ENCODE measurements around the gene EEF1AKMT1. TPM values are rescaled to one million over a fixed set of nuclear protein-coding genes. Genes with fewer than 3 reads are reported as not detected.

Gene EEF1AKMT1
- total RNA-seq, 1 experiment from 2014 or later, result 9.8 TPM

DNA sequence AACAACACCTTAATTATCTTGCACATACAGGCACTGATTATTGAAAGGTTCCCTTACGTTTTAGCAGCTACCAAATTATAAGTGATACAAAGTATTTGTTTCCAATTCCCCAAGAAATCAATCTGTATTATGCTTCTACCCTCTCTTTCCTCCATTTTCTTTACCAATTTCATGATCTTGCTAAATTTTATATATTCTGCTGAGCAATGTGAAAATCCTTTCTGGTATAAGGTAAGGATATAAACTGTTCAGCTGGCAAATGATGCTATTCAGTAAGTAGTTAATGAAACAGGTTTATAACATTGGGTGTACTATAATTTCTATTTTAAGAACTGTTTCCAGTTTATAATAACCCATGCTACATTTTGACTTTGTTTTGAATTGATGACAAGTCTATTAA is 985 bp upstream of the EEF1AKMT1 start:
- Histone ChIP-seq H3K9me2 (ENCODE audit: insufficient read depth) (no peaks in the 10 kb centered on the region), H3K27ac (ENCODE audit: low read depth, low read length) (no peak overlapping the region), H4K20me1 (ENCODE audit: insufficient read depth) (no peaks in the 10 kb centered on the region), H3K79me2 (ENCODE audit: insufficient read depth, low read length) (peaks cover 25% of the 10 kb centered on the region), H3K4me3 (replicated peaks in 1 of 2; ENCODE audit: low read depth in 1 of 2, low read length in 2 of 2) (no peak overlapping the region), H3K9ac (ENCODE audit: low read length) (no peak overlapping the region), H3K4me1 (ENCODE audit: control insufficient read depth in 1 of 2, insufficient read depth in 2 of 2, low read length in 2 of 2) (peaks cover 8 to 15% of the 10 kb centered on the region in 2 experiments; a peak in 3 of 4 replicates), H2AFZ (ENCODE audit: low read depth, low read length, poor library complexity, severe bottlenecking) (no peak overlapping the region), H3K4me2 (ENCODE audit: low read length) (no peak overlapping the region), H3K27me3 (ENCODE audit: insufficient read depth, low read length) (no peaks in the 10 kb centered on the region), H3K9me3 (ENCODE audit: control insufficient read depth in 1 of 2, insufficient read depth in 1 of 2, low read depth in 1 of 2, low read length in 2 of 2) (no peaks in the 10 kb centered on the region), H3K36me3 (ENCODE audit: control insufficient read depth in 1 of 2, insufficient read depth in 2 of 2, low read length in 2 of 2) (0 out of 4 replicates have a peak, but pooled peaks cover 0 to 4% of the 10 kb centered on the region in 2 experiments)
- ATAC-seq, result no peak
- intact Hi-C loops (cut with micrococcal nuclease), result no loop called here
- RAD21 ChIA-PET (ENCODE audit: low non-redundant PET in 1 of 2, low total read pairs in 2 of 2, uncharacterized antibody in 2 of 2, unreplicated experiment in 2 of 2), result no interaction called here
- DNase-seq (ENCODE audit: low read depth, low spot score), result no peak
- POLR2A ChIA-PET, result no interaction called here
- TF ChIP-seq, protein P1, sequence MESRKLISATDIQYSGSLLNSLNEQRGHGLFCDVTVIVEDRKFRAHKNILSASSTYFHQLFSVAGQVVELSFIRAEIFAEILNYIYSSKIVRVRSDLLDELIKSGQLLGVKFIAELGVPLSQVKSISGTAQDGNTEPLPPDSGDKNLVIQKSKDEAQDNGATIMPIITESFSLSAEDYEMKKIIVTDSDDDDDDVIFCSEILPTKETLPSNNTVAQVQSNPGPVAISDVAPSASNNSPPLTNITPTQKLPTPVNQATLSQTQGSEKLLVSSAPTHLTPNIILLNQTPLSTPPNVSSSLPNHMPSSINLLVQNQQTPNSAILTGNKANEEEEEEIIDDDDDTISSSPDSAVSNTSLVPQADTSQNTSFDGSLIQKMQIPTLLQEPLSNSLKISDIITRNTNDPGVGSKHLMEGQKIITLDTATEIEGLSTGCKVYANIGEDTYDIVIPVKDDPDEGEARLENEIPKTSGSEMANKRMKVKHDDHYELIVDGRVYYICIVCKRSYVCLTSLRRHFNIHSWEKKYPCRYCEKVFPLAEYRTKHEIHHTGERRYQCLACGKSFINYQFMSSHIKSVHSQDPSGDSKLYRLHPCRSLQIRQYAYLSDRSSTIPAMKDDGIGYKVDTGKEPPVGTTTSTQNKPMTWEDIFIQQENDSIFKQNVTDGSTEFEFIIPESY (IDR thresholded peaks at IDR 0.05; ENCODE audit: extremely low read depth, insufficient replicate concordance, low read length), result no peak
- no peak for TF ChIP-seq CEBPB (IDR thresholded peaks at IDR 0.05; ENCODE audit: low read depth)
- no TSS peak for BruUV-seq (replicated peaks)
- CTCF ChIA-PET, result interaction anchor here (1.6 kb wide), 1 partner anchor 54 kb away, joined by 3 read pairs; no protein-coding TSS in a partner anchor

DNA sequence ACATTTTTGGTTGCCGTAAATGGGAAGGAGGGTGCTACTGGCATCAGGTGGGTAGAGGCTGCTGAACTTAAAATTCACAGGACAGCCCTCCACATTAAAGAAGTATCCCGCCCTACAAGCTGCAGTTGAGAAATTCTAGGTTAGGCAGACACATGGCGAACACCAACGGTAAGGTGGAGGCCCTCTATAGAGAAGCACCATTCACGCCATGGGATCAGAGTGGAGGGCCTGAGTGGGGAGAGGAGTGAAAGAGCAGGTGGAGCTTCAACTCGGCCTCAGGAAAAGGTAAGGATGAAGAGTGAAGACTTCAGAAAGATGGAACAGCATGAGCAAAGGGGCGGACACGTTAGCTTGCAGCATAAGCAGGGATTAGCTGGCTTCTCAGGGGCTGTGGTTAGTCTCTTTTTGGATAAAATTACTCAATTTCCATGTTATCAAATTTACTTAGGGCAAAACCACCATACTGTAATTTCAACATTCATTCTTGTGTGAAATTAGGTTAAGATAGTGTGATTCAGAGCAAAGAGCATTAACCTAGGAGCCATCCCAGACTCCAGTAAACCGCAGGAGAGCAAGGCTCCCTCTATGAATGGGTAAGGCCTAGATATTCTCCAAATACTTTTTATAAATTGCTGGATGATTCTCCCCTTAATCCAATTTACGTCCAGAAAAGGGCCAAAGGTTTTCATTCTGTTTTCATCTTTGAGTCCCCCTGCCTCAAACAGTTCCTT is 1.2 kb downstream of the EEF1AKMT1 start:
- no peak for DNase-seq (ENCODE audit: low read depth, low spot score)
- Histone ChIP-seq H3K9ac (ENCODE audit: low read length) (peak overlapping the region; percentile 94), H3K4me1 (ENCODE audit: control insufficient read depth in 1 of 2, insufficient read depth in 2 of 2, low read length in 2 of 2) (peaks cover 8 to 15% of the 10 kb centered on the region in 2 experiments; a peak in 3 of 4 replicates), H2AFZ (ENCODE audit: low read depth, low read length, poor library complexity, severe bottlenecking) (no peak overlapping the region), H3K27ac (ENCODE audit: low read depth, low read length) (peak overlapping the region; percentile 98), H3K9me2 (ENCODE audit: insufficient read depth) (no peaks in the 10 kb centered on the region), H4K20me1 (ENCODE audit: insufficient read depth) (no peaks in the 10 kb centered on the region), H3K4me3 (replicated peaks in 1 of 2; ENCODE audit: low read depth in 1 of 2, low read length in 2 of 2) (peak overlapping the region; percentile 74 to 80), H3K9me3 (ENCODE audit: control insufficient read depth in 1 of 2, insufficient read depth in 1 of 2, low read depth in 1 of 2, low read length in 2 of 2) (0 out of 4 replicates have a peak, but pooled peaks cover 0 to 4% of the 10 kb centered on the region in 2 experiments), H3K79me2 (ENCODE audit: insufficient read depth, low read length) (peaks cover 25% of the 10 kb centered on the region), H3K27me3 (ENCODE audit: insufficient read depth, low read length) (no peaks in the 10 kb centered on the region), H3K4me2 (ENCODE audit: low read length) (peak overlapping the region; percentile 90), H3K36me3 (ENCODE audit: control insufficient read depth in 1 of 2, insufficient read depth in 2 of 2, low read length in 2 of 2) (0 out of 4 replicates have a peak, but pooled peaks cover 0 to 4% of the 10 kb centered on the region in 2 experiments)
- intact Hi-C loops (cut with micrococcal nuclease), result no loop called here
- BruUV-seq (replicated peaks), result no TSS peak
- ChIA-PET POLR2A (no interaction called here), CTCF (no interaction called here), RAD21 (ENCODE audit: low non-redundant PET in 1 of 2, low total read pairs in 2 of 2, uncharacterized antibody in 2 of 2, unreplicated experiment in 2 of 2) (no interaction called here)
- ATAC-seq, result no peak
- no peak for TF ChIP-seq TCF7L2 (IDR thresholded peaks at IDR 0.05; ENCODE audit: borderline replicate concordance, extremely low read depth, insufficient read depth, insufficient read length)
- TF ChIP-seq, protein P1 (IDR thresholded peaks at IDR 0.05; ENCODE audit: extremely low read depth, insufficient replicate concordance, low read length), result no peak
- TF ChIP-seq SIN3A (IDR thresholded peaks at IDR 0.05; ENCODE audit: low read depth), result no peak
- no peak for TF ChIP-seq POLR2A (IDR thresholded peaks at IDR 0.05; ENCODE audit: borderline replicate concordance, extremely low read depth, insufficient read depth, insufficient read length)
- no peak for TF ChIP-seq POLR2AphosphoS5 (IDR thresholded peaks at IDR 0.05; ENCODE audit: low read depth, low read length)
- TF ChIP-seq, protein P2, sequence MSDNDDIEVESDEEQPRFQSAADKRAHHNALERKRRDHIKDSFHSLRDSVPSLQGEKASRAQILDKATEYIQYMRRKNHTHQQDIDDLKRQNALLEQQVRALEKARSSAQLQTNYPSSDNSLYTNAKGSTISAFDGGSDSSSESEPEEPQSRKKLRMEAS (IDR thresholded peaks at IDR 0.05), result no peak
- no peak for TF ChIP-seq EZH2 (IDR thresholded peaks at IDR 0.05)
- no peak for TF ChIP-seq EGR1 (IDR thresholded peaks at IDR 0.05; ENCODE audit: low read depth)
- TF ChIP-seq SP1 (IDR thresholded peaks at IDR 0.05; ENCODE audit: low read depth), result no peak
- TF ChIP-seq ZNF274 (IDR thresholded peaks at IDR 0.05; ENCODE audit: low read depth, low read length), result no peak
- no peak for TF ChIP-seq JUND (IDR thresholded peaks at IDR 0.05)
